HEK293 (cell line): Measurements from ENCODE around the gene ZNF764.

Experiments used
- PATZ1 ChIP-seq: fragments of 450-650 bp; formaldehyde crosslinking; IDR thresholded peaks from 2 replicates; pipeline ENCODE4 v1.5.1; 2016; ENCODE audit warnings: missing biosample characterization, missing genetic modification characterization
- PRDM1 ChIP-seq: fragments of 450-650 bp; formaldehyde crosslinking; IDR thresholded peaks from 2 replicates; pipeline ENCODE4; 2016; ENCODE audit warnings: missing biosample characterization, missing genetic modification characterization
- PRDM2 ChIP-seq: fragments of 450-650 bp; formaldehyde crosslinking; IDR thresholded peaks from 2 replicates; pipeline ENCODE4 v1.5.1; 2016; ENCODE audit warnings: missing biosample characterization, missing genetic modification characterization, borderline replicate concordance
- PRDM6 ChIP-seq: fragments of 450-650 bp; formaldehyde crosslinking; IDR thresholded peaks from 2 replicates; pipeline ENCODE4 v1.5.1; 2017; ENCODE audit warnings: missing biosample characterization, missing genetic modification characterization
- SP7 ChIP-seq: fragments of 450-650 bp; formaldehyde crosslinking; IDR thresholded peaks from 2 replicates; pipeline ENCODE4 v1.5.1; 2016; ENCODE audit warnings: missing biosample characterization, missing genetic modification characterization
- ZNF140 ChIP-seq: fragments of 450-650 bp; formaldehyde crosslinking; IDR thresholded peaks from 2 replicates; pipeline ENCODE4 v1.5.1; 2016; ENCODE audit warnings: missing biosample characterization, missing genetic modification characterization
- ZNF174 ChIP-seq: fragments of 450-650 bp; formaldehyde crosslinking; IDR thresholded peaks from 2 replicates; pipeline ENCODE4 v1.5.0; 2017; ENCODE audit warnings: missing biosample characterization, mild to moderate bottlenecking, missing genetic modification characterization
- ZNF2 ChIP-seq: fragments of 450-650 bp; formaldehyde crosslinking; IDR thresholded peaks from 2 replicates; pipeline ENCODE4 v1.5.1; 2016; ENCODE audit warnings: missing biosample characterization, missing genetic modification characterization
- ZNF26 ChIP-seq: fragments of 450-650 bp; formaldehyde crosslinking; IDR thresholded peaks from 2 replicates; pipeline ENCODE4 v1.5.1; 2016; ENCODE audit warnings: missing biosample characterization, missing genetic modification characterization
- ZNF292 ChIP-seq: fragments of 450-650 bp; formaldehyde crosslinking; IDR thresholded peaks from 2 replicates; pipeline ENCODE4 v1.5.1; 2016; ENCODE audit warnings: low read depth, missing biosample characterization, missing genetic modification characterization, borderline replicate concordance
- ZNF394 ChIP-seq: fragments of 450-650 bp; formaldehyde crosslinking; IDR thresholded peaks from 2 replicates; pipeline ENCODE4 v1.5.1; 2016; ENCODE audit warnings: missing biosample characterization, missing genetic modification characterization, mild to moderate bottlenecking, moderate library complexity, borderline replicate concordance
- ZNF513 ChIP-seq: fragments of 450-650 bp; IDR thresholded peaks from 2 replicates; pipeline ENCODE4 v1.5.1; 2018; ENCODE audit warnings: missing biosample characterization, missing genetic modification characterization
- ZNF544 ChIP-seq: fragments of 450-650 bp; formaldehyde crosslinking; IDR thresholded peaks from 2 replicates; pipeline ENCODE4 v1.5.0; 2017; ENCODE audit warnings: missing biosample characterization, missing genetic modification characterization
- ZNF621 ChIP-seq: fragments of 450-650 bp; formaldehyde crosslinking; IDR thresholded peaks from 2 replicates; pipeline ENCODE4 v1.5.1; 2017; ENCODE audit warnings: missing biosample characterization, missing genetic modification characterization
- ZNF785 ChIP-seq: fragments of 450-650 bp; formaldehyde crosslinking; IDR thresholded peaks from 2 replicates; pipeline ENCODE4 v1.5.1; 2016; ENCODE audit warnings: missing biosample characterization, missing genetic modification characterization
- ZNF830 ChIP-seq: fragments of 450-650 bp; IDR thresholded peaks from 2 replicates; pipeline ENCODE4 v1.5.0; 2018; ENCODE audit warnings: missing biosample characterization, missing genetic modification characterization, low read depth, mild to moderate bottlenecking, moderate library complexity
- TF ChIP-seq, protein P1 (sequence below): fragments of 450-650 bp; IDR thresholded peaks from 2 replicates; pipeline ENCODE4 v1.5.1; 2018; ENCODE audit warnings: missing biosample characterization, mild to moderate bottlenecking, missing genetic modification characterization
- TF ChIP-seq, protein P2 (sequence below): fragments of 450-650 bp; formaldehyde crosslinking; conservative IDR thresholded peaks from 2 replicates; pipeline ENCODE4 v1.5.1; 2016; ENCODE audit warnings: low read depth, missing biosample characterization, missing genetic modification characterization
- TF ChIP-seq, protein P3 (sequence below): fragments of 450-650 bp; formaldehyde crosslinking; IDR thresholded peaks from 2 replicates; pipeline ENCODE4 v1.5.1; 2016; ENCODE audit warnings: missing biosample characterization, missing genetic modification characterization

The ZNF764 gene

DNA sequence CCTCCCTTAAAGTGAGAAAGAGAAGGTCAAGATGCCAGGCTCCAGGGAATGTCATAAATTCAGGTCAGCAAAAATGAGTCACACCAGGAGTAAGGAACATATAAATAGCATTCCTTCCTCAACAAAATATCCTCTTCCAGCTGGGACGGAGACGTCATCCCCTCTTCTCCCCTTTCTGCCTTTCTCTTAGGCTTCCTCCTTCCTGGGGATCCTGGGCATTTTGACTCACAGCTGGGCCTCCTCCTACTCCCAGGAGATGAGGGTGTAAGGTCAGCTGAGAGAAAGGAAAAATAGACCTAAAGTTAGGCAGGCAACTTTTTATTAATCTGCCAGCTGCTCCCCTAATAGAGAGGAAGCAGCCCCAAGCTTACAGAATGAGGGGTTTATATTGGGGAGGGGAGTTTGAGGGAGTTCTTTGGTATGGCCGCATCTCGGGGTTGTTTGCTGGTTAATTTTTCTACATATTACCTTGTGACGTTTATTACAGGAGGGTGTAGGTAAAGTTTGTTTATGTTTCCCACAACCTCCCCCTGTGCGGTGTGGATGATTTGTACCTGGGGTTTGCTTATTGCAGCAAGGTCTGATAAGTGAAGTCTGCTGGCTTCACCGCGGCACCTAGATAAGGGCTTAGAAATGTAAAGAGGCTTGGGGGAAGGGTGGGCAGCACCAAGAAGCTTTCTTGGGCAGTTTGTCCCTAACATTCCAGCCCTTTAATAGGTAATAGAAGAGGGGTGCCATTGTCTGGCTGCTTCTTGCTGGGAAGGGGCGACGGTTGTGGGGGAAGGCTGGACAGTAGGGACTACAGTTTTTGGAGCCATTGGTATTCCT, 16.5 kb downstream of the ZNF764 start (continued):
- no peak for TF ChIP-seq PRDM2 (tag by site-specific recombination)
- TF ChIP-seq ZNF26 (tag by site-specific recombination): no peak
- no peak for TF ChIP-seq ZNF513 (tag by site-specific recombination)
- peak; percentile 67; the same call in 1 of the 2 replicates for TF ChIP-seq ZNF394
- peak; percentile 92 for TF ChIP-seq PRDM1
- TF ChIP-seq PATZ1 (tag by site-specific recombination): 0 out of 2 replicates have a peak, but pooled peaks have one; percentile 17
- TF ChIP-seq ZNF174 (tag by site-specific recombination): no peak
- no peak for TF ChIP-seq ZNF544 (tag by site-specific recombination)
- no peak for TF ChIP-seq ZNF621 (tag by site-specific recombination)
- no peak for TF ChIP-seq ZNF785 (tag by site-specific recombination)
- peak; percentile 43 for TF ChIP-seq SP7
- TF ChIP-seq ZNF292: no peak
- TF ChIP-seq, protein P1, sequence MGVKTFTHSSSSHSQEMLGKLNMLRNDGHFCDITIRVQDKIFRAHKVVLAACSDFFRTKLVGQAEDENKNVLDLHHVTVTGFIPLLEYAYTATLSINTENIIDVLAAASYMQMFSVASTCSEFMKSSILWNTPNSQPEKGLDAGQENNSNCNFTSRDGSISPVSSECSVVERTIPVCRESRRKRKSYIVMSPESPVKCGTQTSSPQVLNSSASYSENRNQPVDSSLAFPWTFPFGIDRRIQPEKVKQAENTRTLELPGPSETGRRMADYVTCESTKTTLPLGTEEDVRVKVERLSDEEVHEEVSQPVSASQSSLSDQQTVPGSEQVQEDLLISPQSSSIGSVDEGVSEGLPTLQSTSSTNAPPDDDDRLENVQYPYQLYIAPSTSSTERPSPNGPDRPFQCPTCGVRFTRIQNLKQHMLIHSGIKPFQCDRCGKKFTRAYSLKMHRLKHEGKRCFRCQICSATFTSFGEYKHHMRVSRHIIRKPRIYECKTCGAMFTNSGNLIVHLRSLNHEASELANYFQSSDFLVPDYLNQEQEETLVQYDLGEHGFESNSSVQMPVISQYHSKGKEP (tag by site-specific recombination): no peak
- no peak for TF ChIP-seq ZNF830 (tag by site-specific recombination)
- TF ChIP-seq, protein P2, sequence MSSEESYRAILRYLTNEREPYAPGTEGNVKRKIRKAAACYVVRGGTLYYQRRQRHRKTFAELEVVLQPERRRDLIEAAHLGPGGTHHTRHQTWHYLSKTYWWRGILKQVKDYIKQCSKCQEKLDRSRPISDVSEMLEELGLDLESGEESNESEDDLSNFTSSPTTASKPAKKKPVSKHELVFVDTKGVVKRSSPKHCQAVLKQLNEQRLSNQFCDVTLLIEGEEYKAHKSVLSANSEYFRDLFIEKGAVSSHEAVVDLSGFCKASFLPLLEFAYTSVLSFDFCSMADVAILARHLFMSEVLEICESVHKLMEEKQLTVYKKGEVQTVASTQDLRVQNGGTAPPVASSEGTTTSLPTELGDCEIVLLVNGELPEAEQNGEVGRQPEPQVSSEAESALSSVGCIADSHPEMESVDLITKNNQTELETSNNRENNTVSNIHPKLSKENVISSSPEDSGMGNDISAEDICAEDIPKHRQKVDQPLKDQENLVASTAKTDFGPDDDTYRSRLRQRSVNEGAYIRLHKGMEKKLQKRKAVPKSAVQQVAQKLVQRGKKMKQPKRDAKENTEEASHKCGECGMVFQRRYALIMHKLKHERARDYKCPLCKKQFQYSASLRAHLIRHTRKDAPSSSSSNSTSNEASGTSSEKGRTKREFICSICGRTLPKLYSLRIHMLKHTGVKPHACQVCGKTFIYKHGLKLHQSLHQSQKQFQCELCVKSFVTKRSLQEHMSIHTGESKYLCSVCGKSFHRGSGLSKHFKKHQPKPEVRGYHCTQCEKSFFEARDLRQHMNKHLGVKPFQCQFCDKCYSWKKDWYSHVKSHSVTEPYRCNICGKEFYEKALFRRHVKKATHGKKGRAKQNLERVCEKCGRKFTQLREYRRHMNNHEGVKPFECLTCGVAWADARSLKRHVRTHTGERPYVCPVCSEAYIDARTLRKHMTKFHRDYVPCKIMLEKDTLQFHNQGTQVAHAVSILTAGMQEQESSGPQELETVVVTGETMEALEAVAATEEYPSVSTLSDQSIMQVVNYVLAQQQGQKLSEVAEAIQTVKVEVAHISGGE: no peak
- TF ChIP-seq ZNF2 (tag by site-specific recombination): no peak
- TF ChIP-seq, protein P3, sequence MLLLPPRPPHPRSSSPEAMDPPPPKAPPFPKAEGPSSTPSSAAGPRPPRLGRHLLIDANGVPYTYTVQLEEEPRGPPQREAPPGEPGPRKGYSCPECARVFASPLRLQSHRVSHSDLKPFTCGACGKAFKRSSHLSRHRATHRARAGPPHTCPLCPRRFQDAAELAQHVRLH (tag by site-specific recombination): no peak
- no peak for TF ChIP-seq ZNF140 (tag by site-specific recombination)
- TF ChIP-seq PRDM6 (tag by site-specific recombination): no peak
